ENCODE measurements around the gene SEMA4D.

DNA sequence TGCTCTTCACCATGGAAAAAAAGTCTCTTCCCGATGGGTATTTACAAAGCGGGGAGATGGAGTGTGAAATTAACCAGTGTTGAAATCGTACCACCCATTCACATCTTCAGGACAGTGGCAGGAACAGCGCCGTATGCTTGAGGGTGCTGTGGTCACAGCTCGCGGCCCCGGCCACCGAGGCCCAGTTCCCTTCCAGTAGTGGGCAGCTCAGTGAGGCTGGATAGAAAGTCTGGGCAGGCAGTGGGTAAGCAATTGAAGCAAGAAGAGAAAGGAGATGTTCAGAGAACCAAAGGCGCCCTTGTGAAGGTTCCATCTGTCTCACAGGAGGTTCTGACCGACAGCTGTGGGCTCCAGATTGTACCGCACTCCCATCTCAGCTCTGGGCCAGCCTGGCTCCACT lies 120.5 kb downstream of the SEMA4D start:
- TF ChIP-seq, protein P1, sequence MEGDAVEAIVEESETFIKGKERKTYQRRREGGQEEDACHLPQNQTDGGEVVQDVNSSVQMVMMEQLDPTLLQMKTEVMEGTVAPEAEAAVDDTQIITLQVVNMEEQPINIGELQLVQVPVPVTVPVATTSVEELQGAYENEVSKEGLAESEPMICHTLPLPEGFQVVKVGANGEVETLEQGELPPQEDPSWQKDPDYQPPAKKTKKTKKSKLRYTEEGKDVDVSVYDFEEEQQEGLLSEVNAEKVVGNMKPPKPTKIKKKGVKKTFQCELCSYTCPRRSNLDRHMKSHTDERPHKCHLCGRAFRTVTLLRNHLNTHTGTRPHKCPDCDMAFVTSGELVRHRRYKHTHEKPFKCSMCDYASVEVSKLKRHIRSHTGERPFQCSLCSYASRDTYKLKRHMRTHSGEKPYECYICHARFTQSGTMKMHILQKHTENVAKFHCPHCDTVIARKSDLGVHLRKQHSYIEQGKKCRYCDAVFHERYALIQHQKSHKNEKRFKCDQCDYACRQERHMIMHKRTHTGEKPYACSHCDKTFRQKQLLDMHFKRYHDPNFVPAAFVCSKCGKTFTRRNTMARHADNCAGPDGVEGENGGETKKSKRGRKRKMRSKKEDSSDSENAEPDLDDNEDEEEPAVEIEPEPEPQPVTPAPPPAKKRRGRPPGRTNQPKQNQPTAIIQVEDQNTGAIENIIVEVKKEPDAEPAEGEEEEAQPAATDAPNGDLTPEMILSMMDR (IDR thresholded peaks at IDR 0.05): no peak
- no peak for TF ChIP-seq POLR2A (IDR thresholded peaks at IDR 0.05)

Data from uterus (tissue), 2 donors.